Ovary (tissue), 9 donors: ENCODE measurements around the gene TPST2. TPM values are rescaled to one million over a fixed set of nuclear protein-coding genes. Genes with fewer than 3 reads are reported as not detected.

Experiments used
- DNase-seq, 5 donors: peaks; one replicate each; pipeline ENCODE4 v3.0.0-alpha.2; 2019 to 2020
- H3K27ac ChIP-seq, 2 donors: fragments of 200-600 bp; one replicate each; pipeline versions ENCODE4 v1.5.1 to v1.8.0; 2019 to 2022
- H3K27me3 ChIP-seq: fragments of 200-600 bp; one replicate; pipeline ENCODE4 v1.8.0; 2022
- H3K36me3 ChIP-seq: fragments of 200-600 bp; sonication (generic); one replicate; pipeline ENCODE4 v1.5.1; 2019
- H3K4me1 ChIP-seq: one replicate; pipeline ENCODE4 v1.8.1; 2013; ENCODE audit warnings: mild to moderate bottlenecking, moderate library complexity; ENCODE audit not compliant: insufficient read depth
- H3K4me3 ChIP-seq: fragments of 200-600 bp; sonication (generic); one replicate; pipeline ENCODE4 v1.5.1; 2017
- H3K9me3 ChIP-seq, 2 donors: fragments of 200-600 bp in 1 of 2; sonication (generic) in 1 of 2; one replicate each; pipeline versions ENCODE4 v1.5.1 to v1.8.1; 2013 to 2019; ENCODE audit warnings: mild to moderate bottlenecking in 1 of 2, moderate library complexity in 1 of 2
- EP300 ChIP-seq: sonication (generic); formaldehyde crosslinking; IDR thresholded peaks from one replicate; pipeline ENCODE4 v1.6.1; 2017; ENCODE audit warnings: antibody characterized with exemption
- POLR2A ChIP-seq: fragments of 450-650 bp; IDR thresholded peaks from one replicate; pipeline ENCODE4 v1.6.1; 2017; ENCODE audit warnings: antibody characterized with exemption, mild to moderate bottlenecking, moderate library complexity
- WGBS, 3 donors: extraction: QIAGEN DNeasy Blood & Tissue Kit in 1 of 3; methylation state at CpG; one replicate each; pipeline versions ENCODE4 v1.1.5 to v1.1.7; 2013 to 2017; 5-methylcytosine and 5-hydroxymethylcytosine counted together
- intact Hi-C, 4 donors: fragments of 100-400 bp; cut with DNase I; formaldehyde crosslinking; loops; one replicate each; pipeline versions ENCODE4 v1.11.0 to v1.15.1; 2022 to 2023
- polyA plus RNA-seq, 2 donors: library from polyadenylated mRNA; stranded (reverse); fragments of 200-250 nt in 1 of 2; fragments of 350-450 nt in 1 of 2; fragmentation: Illumina TruSeq in 1 of 2; extraction: RNeasy Lipid Tissue Mini Kit (QIAGEN cat#74804) in 1 of 2; gene quantifications; one replicate each; pipeline ENCODE4 v1.2.3, GENCODE V29; 2013 to 2014
- total RNA-seq, 7 donors: library from RNA; depleted of rRNA in 2 of 7; stranded (reverse); fragments of >200 nt in 2 of 7; fragmentation: NEBNext Ultra II Directional in 3 of 7; extraction: Animal tissue kit (Norgen Biotek cat#: 25700) in 3 of 7; gene quantifications; one replicate each; pipeline versions ENCODE4 v1.1.0 to v1.2.4, GENCODE V29; 2016 to 2023
- TF ChIP-seq, protein P1 (sequence below), 3 donors: fragments of 450-650 bp in 2 of 3; fragments of 200-600 bp in 1 of 3; IDR thresholded peaks; one replicate each; pipeline versions ENCODE4 v1.5.1 to v1.8.0; 2016 to 2022; ENCODE audit warnings: antibody characterized with exemption in 3 of 3, mild to moderate bottlenecking in 1 of 3
- donor health status: DM: no; HTN: no; CAD: no; lungs with moderate emphysema.
- donor health status: DM: no; HTN: no; CAD: no.
- donor health status: Bipolar disorder and iron deficiency.
- donor health status: DM: yes; HTN: yes; CAD: no.
- donor health status: DM: no; HTN: no; CAD: no.
- donor health status: DM: yes; HTN: yes; CAD: no.

The TPST2 gene
- total and polyA plus RNA-seq, 9 donors: 10.5 to 28.5 (median 15.0) TPM

DNA sequence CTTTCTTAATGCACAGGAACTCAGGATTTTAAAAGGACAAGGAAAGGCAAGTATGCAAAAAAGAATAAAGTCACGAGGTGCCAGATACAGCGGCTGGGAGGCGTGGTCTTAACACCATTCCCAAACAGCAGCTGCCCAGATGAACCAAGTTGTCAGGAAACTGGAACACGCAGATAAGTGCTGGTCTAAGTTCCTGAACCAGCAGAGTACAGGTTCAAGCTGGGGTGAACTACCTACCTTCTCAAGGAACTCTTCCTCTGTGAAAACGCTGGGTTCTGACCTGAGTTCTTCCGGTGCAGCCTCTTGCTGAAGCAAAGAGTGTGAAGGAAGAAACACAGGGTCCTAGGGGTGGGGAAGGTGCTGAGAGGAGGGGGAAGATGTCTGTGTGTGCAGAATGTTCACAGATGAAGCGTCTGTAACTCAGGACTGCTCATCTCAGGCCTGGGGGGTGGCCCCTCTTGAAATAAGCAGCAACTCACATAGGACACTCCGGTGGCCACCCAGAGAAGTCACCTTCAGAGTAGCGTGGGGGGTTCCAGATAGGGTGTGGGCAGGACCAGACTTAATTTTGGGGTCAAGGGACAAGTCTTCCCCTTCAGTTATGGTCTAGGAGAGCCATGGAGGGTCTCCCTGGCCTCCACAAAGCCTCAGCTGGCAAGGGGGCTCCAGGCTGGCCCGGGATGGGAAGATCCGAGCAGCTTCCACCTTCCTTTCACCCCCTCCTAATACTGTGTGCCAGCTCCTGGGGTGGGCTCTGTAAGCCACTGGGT is 3.2 kb downstream of the TPST2 start:
- Histone ChIP-seq H3K4me1 (peaks cover 2% of the 10 kb centered on the region), H3K36me3 (no peaks in the 10 kb centered on the region), H3K4me3 (no peak overlapping the region), H3K27ac (no peak overlapping the region), H3K27me3 (no peaks in the 10 kb centered on the region), H3K9me3 (no peaks in the 10 kb centered on the region)
- WGBS, 3 donors: 69 to 73% (median 73%) methylated on average over 11 of the region's 11 CpGs
- TF ChIP-seq, protein P1, sequence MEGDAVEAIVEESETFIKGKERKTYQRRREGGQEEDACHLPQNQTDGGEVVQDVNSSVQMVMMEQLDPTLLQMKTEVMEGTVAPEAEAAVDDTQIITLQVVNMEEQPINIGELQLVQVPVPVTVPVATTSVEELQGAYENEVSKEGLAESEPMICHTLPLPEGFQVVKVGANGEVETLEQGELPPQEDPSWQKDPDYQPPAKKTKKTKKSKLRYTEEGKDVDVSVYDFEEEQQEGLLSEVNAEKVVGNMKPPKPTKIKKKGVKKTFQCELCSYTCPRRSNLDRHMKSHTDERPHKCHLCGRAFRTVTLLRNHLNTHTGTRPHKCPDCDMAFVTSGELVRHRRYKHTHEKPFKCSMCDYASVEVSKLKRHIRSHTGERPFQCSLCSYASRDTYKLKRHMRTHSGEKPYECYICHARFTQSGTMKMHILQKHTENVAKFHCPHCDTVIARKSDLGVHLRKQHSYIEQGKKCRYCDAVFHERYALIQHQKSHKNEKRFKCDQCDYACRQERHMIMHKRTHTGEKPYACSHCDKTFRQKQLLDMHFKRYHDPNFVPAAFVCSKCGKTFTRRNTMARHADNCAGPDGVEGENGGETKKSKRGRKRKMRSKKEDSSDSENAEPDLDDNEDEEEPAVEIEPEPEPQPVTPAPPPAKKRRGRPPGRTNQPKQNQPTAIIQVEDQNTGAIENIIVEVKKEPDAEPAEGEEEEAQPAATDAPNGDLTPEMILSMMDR (IDR thresholded peaks at IDR 0.05): no peak
- TF ChIP-seq POLR2A (no peak), EP300 (no peak)
- intact Hi-C loops: loop anchor here in 1 of 4 donors (10.0 kb wide), 1 partner anchor 102 kb away; the partner anchor contains the start of genes HPS4 and SRRD
- no peak for DNase-seq

DNA sequence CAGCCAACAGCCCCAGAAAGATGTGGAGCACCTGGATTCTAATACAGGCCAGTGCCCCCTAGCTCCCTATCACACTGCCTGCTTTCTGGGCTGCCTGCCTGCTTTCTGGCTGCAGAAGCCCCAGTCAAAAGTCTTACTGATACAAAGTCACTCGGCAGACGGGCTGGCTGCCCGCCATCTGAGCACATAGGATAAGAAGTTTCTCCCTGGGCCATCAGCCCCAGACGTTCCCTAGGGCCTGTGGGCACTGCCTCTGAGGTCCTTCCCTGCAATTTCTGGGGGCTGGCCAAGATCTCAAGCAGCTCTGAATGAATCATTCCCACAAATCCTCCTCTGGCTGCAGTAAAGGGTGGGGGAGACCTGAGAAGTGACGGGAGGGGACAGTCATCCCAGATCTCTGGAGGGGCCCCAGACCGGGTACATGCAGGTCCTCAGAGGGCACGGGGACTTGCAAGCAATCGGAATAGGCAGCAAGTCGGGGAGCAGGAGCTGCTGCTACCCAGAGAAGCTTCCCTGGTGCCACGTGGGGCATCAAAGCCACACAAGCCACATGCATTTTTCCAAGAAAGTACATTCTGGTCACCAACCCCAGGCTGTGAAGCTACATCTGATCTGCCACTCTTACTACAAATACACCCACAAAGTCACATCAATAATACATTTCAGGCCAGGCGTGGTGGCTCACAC is 4.7 kb downstream of the TPST2 start:
- peak; percentile 37 to 62 (median 47) for DNase-seq
- TF ChIP-seq POLR2A (no peak), EP300 (no peak)
- TF ChIP-seq, protein P1 (IDR thresholded peaks at IDR 0.05): no peak
- Histone ChIP-seq H3K36me3 (no peaks in the 10 kb centered on the region), H3K4me1 (no peaks in the 10 kb centered on the region), H3K9me3 (no peaks in the 10 kb centered on the region), H3K4me3 (no peak overlapping the region), H3K27ac (no peak overlapping the region), H3K27me3 (no peaks in the 10 kb centered on the region)
- intact Hi-C loops: loop anchor here in 1 of 4 donors (10.0 kb wide), 1 partner anchor 100 kb away; the partner anchor contains the start of genes HPS4 and SRRD
- WGBS, 3 donors: 35 to 50% (median 47%) methylated on average over 11 of the region's 11 CpGs

- Histone ChIP-seq H3K9me3 (no peaks in the 10 kb centered on the region), H3K4me1 (no peaks in the 10 kb centered on the region), H3K27ac (no peak overlapping the region), H3K36me3 (no peaks in the 10 kb centered on the region), H3K27me3 (no peaks in the 10 kb centered on the region), H3K4me3 (no peak overlapping the region)
- no peak for TF ChIP-seq POLR2A
- TF ChIP-seq, protein P1 (IDR thresholded peaks at IDR 0.05): no peak
- TF ChIP-seq EP300: no peak
- WGBS, 3 donors: 54 to 57% (median 55%) methylated on average over 4 of the region's 4 CpGs
- DNase-seq: no peak
- intact Hi-C loops: loop anchor here in 1 of 4 donors (10.0 kb wide), 1 partner anchor 99 kb away; the partner anchor contains the start of genes HPS4 and SRRD
Measured at GRCh38 chr22:26584010-26584409, 5.9 kb downstream of the TPST2 start.

- H3K4me1 ChIP-seq: no peaks in the 10 kb centered on the region
- H3K4me3 ChIP-seq: no peak overlapping the region
- H3K27me3 ChIP-seq: no peaks in the 10 kb centered on the region
- H3K36me3 ChIP-seq: no peaks in the 10 kb centered on the region
- TF ChIP-seq EP300 (no peak), POLR2A (no peak)
- TF ChIP-seq, protein P1 (IDR thresholded peaks at IDR 0.05): no peak
- no peak for DNase-seq
- H3K27ac ChIP-seq: no peak overlapping the region
- H3K9me3 ChIP-seq: no peaks in the 10 kb centered on the region
- intact Hi-C loops: loop anchor here in 1 of 4 donors (10.0 kb wide), 1 partner anchor 97 kb away; the partner anchor contains the start of genes HPS4 and SRRD
- WGBS, 3 donors: 95 to 98% (median 97%) methylated on average over 8 of the region's 8 CpGs
Measured at GRCh38 chr22:26581633-26582168, 8.2 kb downstream of the TPST2 start.
